HCT116 (cell line): Measurements from ENCODE around the gene IFRD1. TPM values are rescaled to one million over a fixed set of nuclear protein-coding genes. Genes with fewer than 3 reads are reported as not detected.
"Not testable (repeated sequence)": the region's sequence is repeated elsewhere in the genome, so short reads cannot be mapped to it uniquely, and the experiment has no call there.

Source experiments
- ATAC-seq: fragments of 200-7000 bp; cut with Tn5 transposase; 2 replicates; pipeline ENCODE4 v1.9.1; 2020; ENCODE audit warnings: mild to moderate bottlenecking, moderate library complexity
- BruUV-seq: library from RNA; stranded (reverse); fragments of 400-500 nt; replicated peaks from 2 replicates; lab custom pipeline; 2021; lab: Mats Ljungman, UMichigan
- CTCF ChIA-PET: fragments of 300-600 bp; sonication (Branson Sonifier 250); formaldehyde crosslinking; loops from one replicate; lab custom pipeline; 2021; ENCODE audit warnings: antibody characterized with exemption; lab: Charles Lee
- POLR2A ChIA-PET: fragments of 300-600, 350-600 bp; sonication (Branson Sonifier 250); formaldehyde crosslinking; loops from one replicate; lab custom pipeline; 2021; ENCODE audit warnings: antibody characterized with exemption; lab: Charles Lee
- RAD21 ChIA-PET, 2 experiments: fragments of 300-600 bp; sonication (Branson Sonifier 250); formaldehyde crosslinking; loops; one replicate each; lab custom pipeline; 2023; ENCODE audit warnings: low total read pairs in 2 of 2; ENCODE audit not compliant: uncharacterized antibody in 2 of 2, unreplicated experiment in 2 of 2, low non-redundant PET in 1 of 2; lab: Charles Lee
- DNase-seq: peaks from one replicate; pipeline ENCODE4 v3.0.0-alpha.2; 2010; ENCODE audit warnings: low read depth, low spot score
- H2AFZ ChIP-seq: fragments of 200-600 bp; shearing (Covaris generic), sonication (generic); 2 replicates; pipeline ENCODE4 v1.6.1; 2017; ENCODE audit warnings: low read depth, mixed run types, mixed read lengths, antibody characterized with exemption, low read length; ENCODE audit not compliant: poor library complexity, severe bottlenecking
- H3K27ac ChIP-seq: 2 replicates; pipeline ENCODE4 v1.5.1; 2012; ENCODE audit warnings: low read depth, low read length
- H3K27me3 ChIP-seq: fragments of 200-600 bp; sonication (generic); 2 replicates; pipeline ENCODE4 v1.6.1; 2016; ENCODE audit warnings: mixed run types, low read length, mixed read lengths; ENCODE audit not compliant: insufficient read depth
- H3K36me3 ChIP-seq, 2 experiments: fragments of 200-500 bp in 1 of 2; fragments of 200-600 bp in 1 of 2; sonication (Bioruptor generic) in 1 of 2; sonication (generic) in 1 of 2; 2 replicates each; pipeline versions ENCODE4 v1.5.1 to v1.6.1; 2014 to 2016; ENCODE audit warnings: low read length in 2 of 2, inconsistent platforms in 1 of 2, mixed read lengths in 1 of 2, mixed run types in 1 of 2; ENCODE audit not compliant: insufficient read depth in 2 of 2, control insufficient read depth in 1 of 2
- H3K4me1 ChIP-seq, 2 experiments: fragments of 200-600 bp in 1 of 2; sonication (generic) in 1 of 2; 2 replicates each; pipeline versions ENCODE4 v1.5.1 to v1.6.1; 2012 to 2017; ENCODE audit warnings: low read length in 2 of 2, inconsistent platforms in 1 of 2, mild to moderate bottlenecking in 1 of 2, mixed read lengths in 1 of 2, mixed run types in 1 of 2, moderate library complexity in 1 of 2; ENCODE audit not compliant: insufficient read depth in 2 of 2, control insufficient read depth in 1 of 2
- H3K4me2 ChIP-seq: fragments of 200-600 bp; sonication (generic); 2 replicates; pipeline ENCODE4 v1.6.1; 2017; ENCODE audit warnings: mixed run types, low read length, mixed read lengths
- H3K4me3 ChIP-seq, 2 experiments: fragments of 200-600 bp in 1 of 2; sonication (generic) in 1 of 2; replicated peaks in 1 of 2; 2 replicates each; pipeline ENCODE4 v1.5.1; 2011 to 2016; ENCODE audit warnings: low read length in 2 of 2, control low read depth in 1 of 2, low read depth in 1 of 2, mild to moderate bottlenecking in 1 of 2, mixed read lengths in 1 of 2, mixed run types in 1 of 2
- H3K79me2 ChIP-seq: fragments of 200-600 bp; sonication (generic); 2 replicates; pipeline ENCODE4 v1.6.1; 2017; ENCODE audit warnings: mild to moderate bottlenecking, mixed run types, low read length, moderate library complexity, mixed read lengths; ENCODE audit not compliant: insufficient read depth
- H3K9ac ChIP-seq: fragments of 200-600 bp; sonication (generic); 2 replicates; pipeline ENCODE4 v1.6.1; 2016; ENCODE audit warnings: low read length, mixed read lengths
- H3K9me2 ChIP-seq: fragments of 200-600 bp; sonication (generic), shearing (Covaris generic); 2 replicates; pipeline ENCODE4 v1.6.1; 2017; ENCODE audit warnings: mixed run types, mild to moderate bottlenecking, moderate library complexity; ENCODE audit not compliant: insufficient read depth
- H3K9me3 ChIP-seq, 2 experiments: fragments of 200-500 bp in 1 of 2; fragments of 200-600 bp in 1 of 2; sonication (Bioruptor generic) in 1 of 2; sonication (generic) in 1 of 2; 2 replicates each; pipeline ENCODE4 v1.6.1; 2014 to 2017; ENCODE audit warnings: low read length in 2 of 2, mixed read lengths in 2 of 2, inconsistent platforms in 1 of 2, low read depth in 1 of 2, mild to moderate bottlenecking in 1 of 2, mixed run types in 1 of 2, moderate library complexity in 1 of 2; ENCODE audit not compliant: control insufficient read depth in 1 of 2, insufficient read depth in 1 of 2
- H4K20me1 ChIP-seq: fragments of 200-600 bp; sonication (generic), shearing (Covaris generic); 2 replicates; pipeline ENCODE4 v1.6.1; 2017; ENCODE audit warnings: mixed run types, mild to moderate bottlenecking, moderate library complexity; ENCODE audit not compliant: insufficient read depth
- CEBPB ChIP-seq: IDR thresholded peaks from 2 replicates; pipeline ENCODE4 v1.6.1; 2012; ENCODE audit warnings: low read depth
- EGR1 ChIP-seq: IDR thresholded peaks from 2 replicates; pipeline ENCODE4 v1.6.1; 2012; ENCODE audit warnings: low read depth
- ELF1 ChIP-seq: IDR thresholded peaks from 2 replicates; pipeline ENCODE4 v1.6.1; 2012; ENCODE audit warnings: low read depth, borderline replicate concordance
- EZH2 ChIP-seq: fragments of 200-600 bp; sonication (generic); IDR thresholded peaks from 2 replicates; pipeline ENCODE4 v1.6.1; 2017; ENCODE audit warnings: antibody characterized with exemption, mixed run types
- FOSL1 ChIP-seq: IDR thresholded peaks from 2 replicates; pipeline ENCODE4 v1.6.1; 2012; ENCODE audit warnings: low read depth
- JUND ChIP-seq: IDR thresholded peaks from 2 replicates; pipeline ENCODE4 v1.6.1; 2012
- POLR2A ChIP-seq: IDR thresholded peaks from 2 replicates; pipeline ENCODE4 v1.7.0; 2011; ENCODE audit warnings: borderline replicate concordance; ENCODE audit not compliant: insufficient read depth, insufficient read length; ENCODE audit errors: extremely low read depth
- SP1 ChIP-seq: IDR thresholded peaks from 2 replicates; pipeline ENCODE4 v1.6.1; 2012; ENCODE audit warnings: low read depth
- SRF ChIP-seq: IDR thresholded peaks from 2 replicates; pipeline ENCODE4 v1.6.1; 2012; ENCODE audit warnings: low read depth
- TCF7L2 ChIP-seq: IDR thresholded peaks from 2 replicates; pipeline ENCODE4 v1.7.0; 2011; ENCODE audit warnings: borderline replicate concordance, inconsistent platforms; ENCODE audit not compliant: insufficient read depth, insufficient read length; ENCODE audit errors: extremely low read depth
- intact Hi-C: fragments of 100-400 bp; cut with micrococcal nuclease; formaldehyde crosslinking; loops from 2 replicates; pipeline ENCODE4 v1.10.0; 2022
- total RNA-seq: library from RNA; stranded (reverse); gene quantifications from one replicate; pipeline ENCODE4 v1.2.1, GENCODE V29; 2021; ENCODE audit not compliant: unreplicated experiment
- TF ChIP-seq, protein P1 (sequence below): IDR thresholded peaks from 2 replicates; pipeline ENCODE4 v1.6.1; 2012; ENCODE audit warnings: low read depth

Gene IFRD1
- total RNA-seq, 1 experiment from 2014 or later: 43.6 TPM

DNA sequence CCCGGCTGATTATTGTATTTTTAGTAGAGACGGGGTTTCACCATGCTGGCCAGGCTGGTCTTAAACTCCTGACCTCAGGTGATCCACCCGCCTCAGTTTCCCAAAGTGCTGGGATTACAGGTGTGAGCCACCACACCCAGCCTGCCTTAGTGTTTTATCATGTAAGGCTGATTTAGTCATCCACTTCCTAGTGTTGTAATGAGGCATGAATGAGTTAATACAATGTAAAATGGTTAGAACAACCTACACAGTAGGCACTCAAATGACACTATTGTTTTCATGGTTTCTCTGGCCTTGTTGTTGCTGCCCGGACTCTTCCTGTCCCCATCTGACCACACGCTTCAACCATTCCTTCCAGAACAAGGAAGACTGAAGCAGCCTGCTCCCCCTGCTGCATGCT is 66.2 kb downstream of the IFRD1 start:
- H3K27ac ChIP-seq, H3K4me1 ChIP-seq, H3K36me3 ChIP-seq, POLR2A ChIA-PET, H3K9ac ChIP-seq, DNase-seq, intact Hi-C loops, ATAC-seq, H3K79me2 ChIP-seq, H3K9me2 ChIP-seq, H3K27me3 ChIP-seq, H4K20me1 ChIP-seq, CTCF ChIA-PET, H3K4me3 ChIP-seq, H2AFZ ChIP-seq, H3K9me3 ChIP-seq, BruUV-seq, RAD21 ChIA-PET, H3K4me2 ChIP-seq: not testable (repeated sequence)

DNA sequence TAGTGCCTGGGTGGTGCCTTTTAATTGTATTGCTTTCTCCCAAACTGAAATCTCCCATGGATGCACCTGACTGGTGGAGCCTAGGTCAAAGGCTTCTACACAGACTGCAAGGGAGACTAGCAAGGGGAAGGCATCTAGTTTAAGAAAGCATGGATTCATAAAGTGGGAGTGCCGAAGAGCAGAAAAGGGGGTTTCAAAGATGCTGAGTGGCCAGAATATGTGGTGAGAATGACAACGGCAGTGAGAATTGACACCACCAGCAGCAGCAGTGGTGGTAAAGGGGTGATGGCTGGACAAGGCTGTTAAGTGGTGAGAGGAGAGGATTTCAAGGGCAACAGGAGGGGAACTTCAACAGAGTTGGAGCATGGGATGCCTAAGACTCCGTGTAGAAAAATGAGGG is 67.2 kb downstream of the IFRD1 start:
- Histone ChIP-seq H3K9me2 (no peaks in the 10 kb centered on the region), H3K9me3 (no peaks in the 10 kb centered on the region), H3K27me3 (no peaks in the 10 kb centered on the region), H3K79me2 (no peaks in the 10 kb centered on the region), H4K20me1 (no peaks in the 10 kb centered on the region), H2AFZ (no peak overlapping the region), H3K9ac (no peak overlapping the region), H3K4me1 (no peaks in the 10 kb centered on the region), H3K27ac (no peak overlapping the region), H3K4me3 (no peak overlapping the region), H3K4me2 (no peak overlapping the region), H3K36me3 (no peaks in the 10 kb centered on the region)
- TF ChIP-seq, protein P1, sequence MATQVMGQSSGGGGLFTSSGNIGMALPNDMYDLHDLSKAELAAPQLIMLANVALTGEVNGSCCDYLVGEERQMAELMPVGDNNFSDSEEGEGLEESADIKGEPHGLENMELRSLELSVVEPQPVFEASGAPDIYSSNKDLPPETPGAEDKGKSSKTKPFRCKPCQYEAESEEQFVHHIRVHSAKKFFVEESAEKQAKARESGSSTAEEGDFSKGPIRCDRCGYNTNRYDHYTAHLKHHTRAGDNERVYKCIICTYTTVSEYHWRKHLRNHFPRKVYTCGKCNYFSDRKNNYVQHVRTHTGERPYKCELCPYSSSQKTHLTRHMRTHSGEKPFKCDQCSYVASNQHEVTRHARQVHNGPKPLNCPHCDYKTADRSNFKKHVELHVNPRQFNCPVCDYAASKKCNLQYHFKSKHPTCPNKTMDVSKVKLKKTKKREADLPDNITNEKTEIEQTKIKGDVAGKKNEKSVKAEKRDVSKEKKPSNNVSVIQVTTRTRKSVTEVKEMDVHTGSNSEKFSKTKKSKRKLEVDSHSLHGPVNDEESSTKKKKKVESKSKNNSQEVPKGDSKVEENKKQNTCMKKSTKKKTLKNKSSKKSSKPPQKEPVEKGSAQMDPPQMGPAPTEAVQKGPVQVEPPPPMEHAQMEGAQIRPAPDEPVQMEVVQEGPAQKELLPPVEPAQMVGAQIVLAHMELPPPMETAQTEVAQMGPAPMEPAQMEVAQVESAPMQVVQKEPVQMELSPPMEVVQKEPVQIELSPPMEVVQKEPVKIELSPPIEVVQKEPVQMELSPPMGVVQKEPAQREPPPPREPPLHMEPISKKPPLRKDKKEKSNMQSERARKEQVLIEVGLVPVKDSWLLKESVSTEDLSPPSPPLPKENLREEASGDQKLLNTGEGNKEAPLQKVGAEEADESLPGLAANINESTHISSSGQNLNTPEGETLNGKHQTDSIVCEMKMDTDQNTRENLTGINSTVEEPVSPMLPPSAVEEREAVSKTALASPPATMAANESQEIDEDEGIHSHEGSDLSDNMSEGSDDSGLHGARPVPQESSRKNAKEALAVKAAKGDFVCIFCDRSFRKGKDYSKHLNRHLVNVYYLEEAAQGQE: no peak
- TF ChIP-seq SRF (no peak), JUND (no peak), CEBPB (no peak), POLR2A (no peak), EZH2 (no peak), ELF1 (no peak), EGR1 (no peak), SP1 (no peak), TCF7L2 (no peak), FOSL1 (no peak)
- POLR2A ChIA-PET: no interaction called here
- no peak for ATAC-seq
- CTCF ChIA-PET: no interaction called here
- DNase-seq: no peak
- intact Hi-C loops: no loop called here
- no TSS peak for BruUV-seq
- RAD21 ChIA-PET: no interaction called here
